ENCODE data around the gene PTPRN2.

DNA sequence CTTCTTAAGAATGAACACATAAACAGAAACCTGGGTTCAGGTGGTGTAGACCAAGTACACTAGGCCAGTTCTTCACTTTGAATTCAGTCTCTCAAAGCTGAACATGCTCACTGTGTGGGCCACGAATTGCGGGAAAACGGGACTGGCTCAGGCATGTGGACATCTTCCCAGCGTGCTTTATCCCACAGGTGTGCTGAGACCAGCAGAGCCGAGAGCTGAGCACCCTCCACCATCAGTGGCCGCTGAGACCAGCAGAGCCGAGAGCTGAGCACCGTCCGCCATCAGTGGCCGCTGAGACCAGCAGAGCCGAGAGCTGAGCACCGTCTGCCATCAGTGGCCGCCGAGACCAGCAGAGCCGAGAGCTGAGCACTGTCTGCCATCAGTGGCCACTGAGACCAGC lies 985.5 kb downstream of the PTPRN2 start:
- TF ChIP-seq, protein P1, sequence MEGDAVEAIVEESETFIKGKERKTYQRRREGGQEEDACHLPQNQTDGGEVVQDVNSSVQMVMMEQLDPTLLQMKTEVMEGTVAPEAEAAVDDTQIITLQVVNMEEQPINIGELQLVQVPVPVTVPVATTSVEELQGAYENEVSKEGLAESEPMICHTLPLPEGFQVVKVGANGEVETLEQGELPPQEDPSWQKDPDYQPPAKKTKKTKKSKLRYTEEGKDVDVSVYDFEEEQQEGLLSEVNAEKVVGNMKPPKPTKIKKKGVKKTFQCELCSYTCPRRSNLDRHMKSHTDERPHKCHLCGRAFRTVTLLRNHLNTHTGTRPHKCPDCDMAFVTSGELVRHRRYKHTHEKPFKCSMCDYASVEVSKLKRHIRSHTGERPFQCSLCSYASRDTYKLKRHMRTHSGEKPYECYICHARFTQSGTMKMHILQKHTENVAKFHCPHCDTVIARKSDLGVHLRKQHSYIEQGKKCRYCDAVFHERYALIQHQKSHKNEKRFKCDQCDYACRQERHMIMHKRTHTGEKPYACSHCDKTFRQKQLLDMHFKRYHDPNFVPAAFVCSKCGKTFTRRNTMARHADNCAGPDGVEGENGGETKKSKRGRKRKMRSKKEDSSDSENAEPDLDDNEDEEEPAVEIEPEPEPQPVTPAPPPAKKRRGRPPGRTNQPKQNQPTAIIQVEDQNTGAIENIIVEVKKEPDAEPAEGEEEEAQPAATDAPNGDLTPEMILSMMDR (IDR thresholded peaks at IDR 0.05; ENCODE audit: extremely low read depth in 1 of 2, insufficient read depth in 1 of 2, low read depth in 1 of 2, low read length in 2 of 2), result no peak
- no peak for TF ChIP-seq POLR2A (IDR thresholded peaks at IDR 0.05; ENCODE audit: low read depth, low read length)

Data from endothelial cell of umbilical vein (primary cell).